ENCODE data around the gene MOCS1.

Gene MOCS1

GRCh38 chr6:39902786-39903465 is 31.3 kb downstream of the MOCS1 start:
- DNase-seq (ENCODE audit: low spot score), result no peak

GRCh38 chr6:39902136-39902535 is 32.1 kb downstream of the MOCS1 start:
- DNase-seq (ENCODE audit: low spot score), result no peak

- no peak for DNase-seq (ENCODE audit: low spot score)
These were observed 32.6 kb downstream of the MOCS1 start for GRCh38 chr6:39901670-39902069.

GRCh38 chr6:39901116-39901655 is 33.1 kb downstream of the MOCS1 start:
- DNase-seq (ENCODE audit: low spot score), result no peak

GRCh38 chr6:39899554-39900295 is 34.5 kb downstream of the MOCS1 start:
- DNase-seq (ENCODE audit: low spot score), result no peak

- no peak for DNase-seq (ENCODE audit: low spot score)
These were observed 35.6 kb downstream of the MOCS1 start for GRCh38 chr6:39898625-39899024.

GRCh38 chr6:39897698-39898097 is 36.6 kb downstream of the MOCS1 start:
- no peak for DNase-seq (ENCODE audit: low spot score)

- no peak for DNase-seq (ENCODE audit: low spot score)
These were observed 37.6 kb downstream of the MOCS1 start for GRCh38 chr6:39896701-39897100.

- DNase-seq (ENCODE audit: low spot score), result no peak
These were observed 41.0 kb downstream of the MOCS1 start for GRCh38 chr6:39893286-39893685.

- DNase-seq (ENCODE audit: low spot score), result no peak
These were observed 41.7 kb downstream of the MOCS1 start for GRCh38 chr6:39892490-39893129.

- no peak for DNase-seq (ENCODE audit: low spot score)
These were observed 42.3 kb downstream of the MOCS1 start for GRCh38 chr6:39891976-39892375.

- DNase-seq (ENCODE audit: low spot score), result no peak
These were observed 42.9 kb downstream of the MOCS1 start for GRCh38 chr6:39891353-39891752.

- no peak for DNase-seq (ENCODE audit: low spot score)
These were observed 45.0 kb downstream of the MOCS1 start for GRCh38 chr6:39889229-39889628.

- no peak for DNase-seq (ENCODE audit: low spot score)
These were observed 46.4 kb downstream of the MOCS1 start for GRCh38 chr6:39887692-39888450.

GRCh38 chr6:39886871-39887270 is 47.4 kb downstream of the MOCS1 start:
- DNase-seq (ENCODE audit: low spot score), result no peak

GRCh38 chr6:39885691-39886090 is 48.6 kb downstream of the MOCS1 start:
- DNase-seq (ENCODE audit: low spot score), result no peak

- DNase-seq (ENCODE audit: low spot score), result no peak
These were observed 49.6 kb downstream of the MOCS1 start for GRCh38 chr6:39884696-39885095.

GRCh38 chr6:39882531-39882899 is 51.7 kb downstream of the MOCS1 start:
- no peak for DNase-seq (ENCODE audit: low spot score)

GRCh38 chr6:39881851-39882530 is 52.3 kb downstream of the MOCS1 start:
- no peak for DNase-seq (ENCODE audit: low spot score)

- no peak for DNase-seq (ENCODE audit: low spot score)
These were observed 53.7 kb downstream of the MOCS1 start for GRCh38 chr6:39880594-39880993.

- DNase-seq (ENCODE audit: low spot score), result no peak
These were observed 54.7 kb downstream of the MOCS1 start for GRCh38 chr6:39879535-39879934.

- DNase-seq (ENCODE audit: low spot score), result no peak
These were observed 57.4 kb downstream of the MOCS1 start for GRCh38 chr6:39876826-39877225.
